ENCODE data around the gene EIF3M. TPM values are rescaled to one million over a fixed set of nuclear protein-coding genes. Genes with fewer than 3 reads are reported as not detected.

EIF3M gene
- total RNA-seq, 1 experiment from 2014 or later = 275 TPM

DNA sequence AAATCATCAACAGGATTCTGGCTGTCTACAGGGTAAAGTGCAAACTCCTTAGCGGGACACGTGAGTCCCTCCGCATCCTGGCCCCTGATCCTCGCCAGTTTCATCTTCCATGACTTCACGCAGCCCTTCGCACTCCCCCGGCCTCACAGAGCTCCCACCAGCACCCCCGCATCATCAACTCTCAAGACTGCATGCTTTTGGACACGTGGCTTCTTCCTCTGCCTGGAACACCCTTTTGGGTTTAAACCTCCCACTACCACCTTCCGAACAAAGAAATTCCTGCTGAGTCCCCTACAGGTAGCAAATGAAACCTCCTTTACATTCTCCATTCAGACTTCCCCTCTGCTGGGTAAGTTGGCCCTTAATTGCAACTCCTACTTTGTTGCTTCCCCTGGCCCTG lies 12.6 kb upstream of the EIF3M start:
- BruUV-seq (replicated peaks) = no TSS peak
- TF ChIP-seq, protein P1, sequence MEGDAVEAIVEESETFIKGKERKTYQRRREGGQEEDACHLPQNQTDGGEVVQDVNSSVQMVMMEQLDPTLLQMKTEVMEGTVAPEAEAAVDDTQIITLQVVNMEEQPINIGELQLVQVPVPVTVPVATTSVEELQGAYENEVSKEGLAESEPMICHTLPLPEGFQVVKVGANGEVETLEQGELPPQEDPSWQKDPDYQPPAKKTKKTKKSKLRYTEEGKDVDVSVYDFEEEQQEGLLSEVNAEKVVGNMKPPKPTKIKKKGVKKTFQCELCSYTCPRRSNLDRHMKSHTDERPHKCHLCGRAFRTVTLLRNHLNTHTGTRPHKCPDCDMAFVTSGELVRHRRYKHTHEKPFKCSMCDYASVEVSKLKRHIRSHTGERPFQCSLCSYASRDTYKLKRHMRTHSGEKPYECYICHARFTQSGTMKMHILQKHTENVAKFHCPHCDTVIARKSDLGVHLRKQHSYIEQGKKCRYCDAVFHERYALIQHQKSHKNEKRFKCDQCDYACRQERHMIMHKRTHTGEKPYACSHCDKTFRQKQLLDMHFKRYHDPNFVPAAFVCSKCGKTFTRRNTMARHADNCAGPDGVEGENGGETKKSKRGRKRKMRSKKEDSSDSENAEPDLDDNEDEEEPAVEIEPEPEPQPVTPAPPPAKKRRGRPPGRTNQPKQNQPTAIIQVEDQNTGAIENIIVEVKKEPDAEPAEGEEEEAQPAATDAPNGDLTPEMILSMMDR (IDR thresholded peaks at IDR 0.05; ENCODE audit: unreplicated experiment) = no peak
- CTCF ChIA-PET = no interaction called here
- DNase-seq = no peak
- Mint-ChIP-seq H3K27me3 (ENCODE audit: unreplicated experiment) (peaks cover 42% of the 10 kb centered on the region), H3K4me3 (ENCODE audit: low read depth, unreplicated experiment) (no peak overlapping the region), H3K27ac (ENCODE audit: unreplicated experiment) (no peak overlapping the region), H3K4me1 (ENCODE audit: low read depth, unreplicated experiment) (no peaks in the 10 kb centered on the region), H3K36me3 (ENCODE audit: insufficient read depth, unreplicated experiment) (no peaks in the 10 kb centered on the region), H3K9me3 (ENCODE audit: low read depth, unreplicated experiment) (no peaks in the 10 kb centered on the region)
- intact Hi-C loops (cut with micrococcal nuclease; ENCODE audit: unreplicated experiment) = no loop called here

DNA sequence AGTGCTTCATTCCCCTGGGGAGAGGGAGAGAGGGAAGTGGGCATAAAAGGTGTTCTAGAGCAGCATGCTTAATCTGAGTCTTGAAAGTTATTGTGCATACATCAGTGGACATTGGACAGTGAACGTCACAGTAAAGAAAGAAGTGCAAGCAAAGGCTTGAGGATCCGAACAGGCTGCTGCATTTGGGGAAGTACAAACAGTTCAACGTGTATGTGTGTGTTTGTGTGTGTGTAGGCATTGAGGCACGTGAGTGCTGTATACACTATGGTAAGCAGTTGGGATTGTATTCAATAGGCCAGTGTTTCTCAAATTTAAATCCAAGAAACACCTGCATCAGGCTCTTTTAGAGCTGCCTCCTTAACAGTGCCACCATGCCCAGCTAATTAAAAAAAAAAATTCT lies 10.4 kb upstream of the EIF3M start:
- BruUV-seq (replicated peaks) = no TSS peak
- no peaks in the 10 kb centered on the region for H3K9me3 Mint-ChIP-seq (ENCODE audit: low read depth, unreplicated experiment)
- DNase-seq = no peak
- TF ChIP-seq, protein P1 (IDR thresholded peaks at IDR 0.05; ENCODE audit: unreplicated experiment) = no peak
- peaks cover 42% of the 10 kb centered on the region for H3K27me3 Mint-ChIP-seq (ENCODE audit: unreplicated experiment)
- no peaks in the 10 kb centered on the region for H3K4me1 Mint-ChIP-seq (ENCODE audit: low read depth, unreplicated experiment)
- intact Hi-C loops (cut with micrococcal nuclease; ENCODE audit: unreplicated experiment) = no loop called here
- H3K27ac Mint-ChIP-seq (ENCODE audit: unreplicated experiment) = no peak overlapping the region
- H3K36me3 Mint-ChIP-seq (ENCODE audit: insufficient read depth, unreplicated experiment) = no peaks in the 10 kb centered on the region
- CTCF ChIA-PET = no interaction called here
- no peak overlapping the region for H3K4me3 Mint-ChIP-seq (ENCODE audit: low read depth, unreplicated experiment)

DNA sequence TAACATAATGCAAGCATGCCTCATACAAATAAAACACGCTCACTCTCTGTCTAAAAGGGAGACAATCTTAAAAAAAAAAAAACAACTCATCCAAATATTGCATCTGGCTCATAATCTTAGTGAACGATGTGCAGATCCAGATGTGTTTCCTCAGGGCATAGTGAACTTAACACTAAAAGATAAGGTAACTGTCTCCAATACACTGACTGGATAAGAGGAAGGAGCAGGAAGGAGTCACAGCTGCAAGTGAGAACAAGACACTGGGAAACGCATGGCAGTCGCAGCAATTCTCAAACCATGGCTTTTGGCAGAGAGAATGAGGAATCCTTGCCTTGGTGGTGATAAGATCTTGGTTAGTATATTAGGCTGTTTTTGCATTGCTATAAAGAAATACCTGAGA lies 9.2 kb upstream of the EIF3M start:
- H3K4me1 Mint-ChIP-seq (ENCODE audit: low read depth, unreplicated experiment) = no peaks in the 10 kb centered on the region
- BruUV-seq (replicated peaks) = no TSS peak
- H3K27me3 Mint-ChIP-seq (ENCODE audit: unreplicated experiment) = peaks cover 33% of the 10 kb centered on the region
- H3K27ac Mint-ChIP-seq (ENCODE audit: unreplicated experiment) = no peak overlapping the region
- no peak overlapping the region for H3K4me3 Mint-ChIP-seq (ENCODE audit: low read depth, unreplicated experiment)
- no peak for DNase-seq
- intact Hi-C loops (cut with micrococcal nuclease; ENCODE audit: unreplicated experiment) = no loop called here
- TF ChIP-seq, protein P1 (IDR thresholded peaks at IDR 0.05; ENCODE audit: unreplicated experiment) = no peak
- CTCF ChIA-PET = no interaction called here
- H3K36me3 Mint-ChIP-seq (ENCODE audit: insufficient read depth, unreplicated experiment) = no peaks in the 10 kb centered on the region
- no peaks in the 10 kb centered on the region for H3K9me3 Mint-ChIP-seq (ENCODE audit: low read depth, unreplicated experiment)

DNA sequence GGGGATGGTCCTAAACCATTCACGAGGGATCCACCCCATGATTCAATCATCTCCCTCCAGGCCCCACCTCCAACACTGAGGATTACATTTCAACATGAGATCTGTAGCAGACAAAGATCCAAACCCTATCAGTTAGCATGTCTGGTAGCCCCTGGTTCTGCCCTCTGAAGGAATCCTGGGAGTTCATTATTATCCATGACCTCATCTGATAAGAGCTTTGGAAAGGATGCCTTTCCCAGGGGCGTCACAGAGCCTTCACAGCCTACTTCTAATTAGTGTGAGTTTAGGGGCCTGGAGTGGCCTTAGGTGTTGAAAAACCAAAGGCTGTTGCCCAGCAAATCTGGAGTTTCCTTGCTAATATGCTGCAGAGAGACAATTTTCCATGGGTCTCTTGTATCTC lies 8.6 kb upstream of the EIF3M start:
- intact Hi-C loops (cut with micrococcal nuclease; ENCODE audit: unreplicated experiment) = no loop called here
- CTCF ChIA-PET = no interaction called here
- BruUV-seq (replicated peaks) = no TSS peak

More for the DNA sequence above, 8.6 kb upstream of the EIF3M start:
- no peaks in the 10 kb centered on the region for H3K4me1 Mint-ChIP-seq (ENCODE audit: low read depth, unreplicated experiment)
- H3K27me3 Mint-ChIP-seq (ENCODE audit: unreplicated experiment) = peaks cover 26% of the 10 kb centered on the region
- H3K4me3 Mint-ChIP-seq (ENCODE audit: low read depth, unreplicated experiment) = no peak overlapping the region
- H3K27ac Mint-ChIP-seq (ENCODE audit: unreplicated experiment) = no peak overlapping the region
- DNase-seq = no peak
- TF ChIP-seq, protein P1 (IDR thresholded peaks at IDR 0.05; ENCODE audit: unreplicated experiment) = no peak
- H3K9me3 Mint-ChIP-seq (ENCODE audit: low read depth, unreplicated experiment) = no peaks in the 10 kb centered on the region
- H3K36me3 Mint-ChIP-seq (ENCODE audit: insufficient read depth, unreplicated experiment) = no peaks in the 10 kb centered on the region
